K562 (cell line): ENCODE results near the gene HMX3. TPM values are rescaled to one million over a fixed set of nuclear protein-coding genes. Genes with fewer than 3 reads are reported as not detected.

Experiments used
- ATAC-seq: fragments of 200-7000 bp; cut with Tn5 transposase; 3 replicates; pipeline ENCODE4 v1.9.1; 2020; ENCODE audit warnings: moderate library complexity
- BruUV-seq: library from RNA; stranded (reverse); fragments of 400-500 nt; replicated peaks from 2 replicates; lab custom pipeline; 2021; lab: Mats Ljungman, UMichigan
- CTCF ChIA-PET: fragments of 300-600 bp; formaldehyde crosslinking; extraction: SDS; loops from one replicate; lab custom pipeline; 2021; ENCODE audit warnings: low intra/inter-chr PET ratio; lab: Yijun Ruan, JAX
- POLR2A ChIA-PET: fragments of 300-600, 350-650 bp; sonication (Branson Sonifier 250); formaldehyde crosslinking; extraction: SDS; loops from one replicate; lab custom pipeline; 2021; ENCODE audit warnings: antibody characterized with exemption, inconsistent platforms; lab: Yijun Ruan, JAX
- DNase-seq, 4 experiments: peaks; one replicate each; pipeline versions ENCODE4 v3.0.0 to v3.0.0-alpha.2; 2011 to 2018; ENCODE audit warnings: low spot score in 3 of 4, mixed read lengths in 3 of 4; ENCODE audit errors: extremely low read depth in 1 of 4
- FAIRE-seq: peaks from 2 replicates; lab custom pipeline; 2011; peaks lifted over from hg19 to GRCh38; lab: Jason Lieb, UNC
- H2AFZ ChIP-seq: 2 replicates; pipeline ENCODE4 v1.6.0; 2011; ENCODE audit warnings: low read depth, low read length, control low read depth, inconsistent platforms
- H3K27ac ChIP-seq: fragments of 200-600 bp; 3 replicates; pipeline ENCODE4 v1.8.0; 2011; ENCODE audit warnings: low read depth, mild to moderate bottlenecking, control low read depth, inconsistent platforms, low read length, moderate library complexity, mixed read lengths; ENCODE audit errors: extremely low read depth
- H3K27me3 ChIP-seq, 2 experiments: fragments of 300-600 bp in 1 of 2; 2 replicates in 1 of 2; 3 replicates in 1 of 2; pipeline versions ENCODE4 v1.6.0 to v1.8.0; 2011; ENCODE audit warnings: inconsistent platforms in 2 of 2, low read length in 2 of 2, mild to moderate bottlenecking in 1 of 2, mixed read lengths in 1 of 2, moderate library complexity in 1 of 2; ENCODE audit not compliant: control insufficient read depth in 2 of 2, insufficient read depth in 2 of 2
- H3K36me3 ChIP-seq: fragments of 300-600 bp; 3 replicates; pipeline ENCODE4 v1.8.0; 2011; ENCODE audit warnings: mild to moderate bottlenecking, low read length, inconsistent platforms; ENCODE audit not compliant: control insufficient read depth, insufficient read depth
- H3K4me1 ChIP-seq, 2 experiments: fragments of 200-600 bp in 1 of 2; replicated peaks in 1 of 2; 2 replicates in 1 of 2; 3 replicates in 1 of 2; pipeline versions ENCODE4 v1.5.1 to v1.8.0; 2011; ENCODE audit warnings: inconsistent platforms in 2 of 2, low read length in 2 of 2, mild to moderate bottlenecking in 1 of 2, mixed read lengths in 1 of 2, moderate library complexity in 1 of 2; ENCODE audit not compliant: control insufficient read depth in 2 of 2, insufficient read depth in 2 of 2
- H3K4me2 ChIP-seq: 2 replicates; pipeline ENCODE4 v1.6.1; 2011; ENCODE audit warnings: low read length, control low read depth, inconsistent platforms, mixed read lengths; ENCODE audit not compliant: insufficient read depth
- H3K4me3 ChIP-seq: fragments of 200-600 bp; sonication (generic), shearing (Covaris generic); 2 replicates; pipeline ENCODE4 v1.5.1; 2016; ENCODE audit warnings: control low read depth, inconsistent platforms
- H3K79me2 ChIP-seq: fragments of 200-600 bp; 3 replicates; pipeline ENCODE4 v1.8.0; 2011; ENCODE audit warnings: low read length, inconsistent platforms; ENCODE audit not compliant: control insufficient read depth, insufficient read depth
- H3K9ac ChIP-seq, 2 experiments: 2 replicates each; pipeline versions ENCODE4 v1.6.0 to v1.6.1; 2011; ENCODE audit warnings: low read depth in 2 of 2, low read length in 2 of 2, control low read depth in 1 of 2, inconsistent platforms in 1 of 2, mild to moderate bottlenecking in 1 of 2, mixed read lengths in 1 of 2; ENCODE audit not compliant: insufficient read depth in 1 of 2
- H3K9me1 ChIP-seq: one replicate; pipeline ENCODE4 v1.6.0; 2011; ENCODE audit warnings: inconsistent platforms, mild to moderate bottlenecking, low read length, moderate library complexity; ENCODE audit not compliant: control insufficient read depth, insufficient read depth
- H3K9me3 ChIP-seq: replicated peaks from 2 replicates; pipeline ENCODE4 v1.5.1; 2011; ENCODE audit warnings: low read depth, low read length, inconsistent platforms; ENCODE audit not compliant: control insufficient read depth, insufficient read depth
- H4K20me1 ChIP-seq: replicated peaks from 2 replicates; pipeline ENCODE4 v1.6.1; 2011; ENCODE audit warnings: low read length, inconsistent platforms, mixed read lengths; ENCODE audit not compliant: control insufficient read depth, insufficient read depth
- ARNT ChIP-seq, 2 experiments: fragments of 450-650 bp; IDR thresholded peaks; 2 replicates each; pipeline ENCODE4 v1.6.1; 2016; ENCODE audit warnings: mild to moderate bottlenecking in 1 of 2
- DMBX1 ChIP-seq: fragments of 250-450 bp; sonication (Bioruptor Pico); IDR thresholded peaks from 2 replicates; pipeline ENCODE4 v1.8.0; 2022; ENCODE audit warnings: inconsistent platforms, mild to moderate bottlenecking, moderate library complexity, borderline replicate concordance
- NFYB ChIP-seq: IDR thresholded peaks from 2 replicates; pipeline ENCODE4 v1.6.1; 2011; ENCODE audit warnings: mild to moderate bottlenecking, moderate library complexity; ENCODE audit not compliant: insufficient read length; ENCODE audit errors: extremely low read depth
- POLR2A ChIP-seq: fragments of 450-650 bp; conservative IDR thresholded peaks from 2 replicates; pipeline ENCODE4 v1.6.1; 2016
- POLR2G ChIP-seq: fragments of 200-400 bp; formaldehyde crosslinking; IDR thresholded peaks from 2 replicates; pipeline ENCODE4 v1.6.1; 2017; ENCODE audit warnings: low read depth, mild to moderate bottlenecking, antibody characterized with exemption, low read length, moderate library complexity
- WGBS: fragments of 100-300 bp; shearing (Covaris generic); methylation state at CpG from one replicate; pipeline ENCODE4 v1.1.6; 2016; ENCODE audit warnings: low coverage, mixed read lengths; ENCODE audit not compliant: insufficient coverage; ENCODE audit errors: missing lambda C conversion rate; 5-methylcytosine and 5-hydroxymethylcytosine counted together
- in situ Hi-C: fragments of 300-500 bp; cut with MboI; formaldehyde crosslinking; loops from 4 replicates; pipeline ENCODE4 v1.15.0; 2018; ENCODE audit warnings: inconsistent platforms, mixed read lengths
- intact Hi-C: fragments of 100-400 bp; cut with micrococcal nuclease; formaldehyde crosslinking; loops from 2 replicates; pipeline ENCODE4 v1.14.2; 2022
- polyA plus RNA-seq, 8 experiments: library from polyadenylated mRNA; depleted of rRNA in 4 of 8; stranded (reverse) in 5 of 8; unstranded in 3 of 8; fragments of >200 nt; fragmentation: Nextera tagmentation in 2 of 8; fragmentation: Illumina TruSeq in 1 of 8; extraction: Ambion mirVana in 2 of 8; extraction: Trizol in 1 of 8; gene quantifications; 2 replicates each; pipeline versions ENCODE4 v1.2.1 to v1.2.3, GENCODE V29; 2011 to 2014; ENCODE audit warnings: inconsistent platforms in 1 of 8, missing spikeins in 1 of 8
- total RNA-seq, 7 experiments: library from RNA; depleted of rRNA in 6 of 7; stranded (reverse); fragments of >200 nt in 6 of 7; fragmentation: Illumina TruSeq in 2 of 7; extraction: Trizol in 2 of 7; gene quantifications; 2 replicates each; pipeline versions ENCODE4 v1.2.1 to v1.2.3, GENCODE V29; 2011 to 2021; ENCODE audit warnings: low replicate concordance in 1 of 7
- TF ChIP-seq, protein P1 (sequence below): sonication (generic); formaldehyde crosslinking; IDR thresholded peaks from 2 replicates; pipeline ENCODE4 v1.9.0; 2022; ENCODE audit warnings: mild to moderate bottlenecking, missing genetic modification reagents
- TF ChIP-seq, protein P2 (sequence below): IDR thresholded peaks from 2 replicates; pipeline ENCODE4 v1.6.1; 2016; ENCODE audit warnings: missing genetic modification characterization, missing compliant biosample characterization

The HMX3 gene
- total and polyA plus RNA-seq, 9 of the 15 experiments (the other 6 are each of a cell fraction or from before 2014, with no cell fraction given) = 0.55 to 43.5 (median 7.4) TPM; not detected in 2

DNA sequence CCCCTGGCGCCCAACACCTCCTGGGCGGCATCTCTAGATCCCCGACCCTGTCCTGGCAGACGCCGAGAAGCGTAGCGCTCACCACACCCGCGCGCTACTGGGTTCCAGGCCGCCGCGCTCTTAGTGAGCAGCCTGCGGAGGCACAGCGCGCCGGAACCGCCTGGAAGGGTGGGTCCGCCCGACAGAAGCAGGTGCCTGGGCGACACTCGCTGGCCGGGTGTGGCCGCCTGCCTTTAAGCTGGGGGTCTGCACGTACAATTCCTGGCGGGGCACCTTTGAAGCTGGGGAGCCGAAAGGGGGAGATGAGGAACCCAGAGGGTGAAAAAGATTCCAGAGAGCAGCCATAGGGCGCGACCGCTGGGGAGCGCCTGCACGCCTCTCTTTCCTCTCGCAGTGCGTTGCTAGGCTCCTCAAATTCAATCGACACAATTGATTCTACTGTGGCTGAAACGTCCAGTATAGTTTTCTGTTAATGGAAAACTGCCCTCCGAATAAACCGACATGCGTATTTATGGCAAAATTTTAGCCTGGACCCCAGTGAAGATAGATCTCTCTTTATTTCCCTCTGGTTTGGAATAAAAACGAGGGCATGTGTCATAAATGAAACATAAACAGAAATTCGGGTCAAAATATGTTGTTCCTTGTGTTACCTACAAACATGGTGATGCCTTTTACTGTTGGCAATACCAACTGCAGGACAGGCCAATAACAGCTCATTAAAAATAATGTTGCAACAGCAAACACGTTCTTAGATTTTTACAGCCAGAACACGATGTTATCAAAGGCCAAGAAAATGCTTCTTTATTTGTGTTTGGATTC lies 4.6 kb downstream of the HMX3 start (continued):
- TF ChIP-seq, protein P1, sequence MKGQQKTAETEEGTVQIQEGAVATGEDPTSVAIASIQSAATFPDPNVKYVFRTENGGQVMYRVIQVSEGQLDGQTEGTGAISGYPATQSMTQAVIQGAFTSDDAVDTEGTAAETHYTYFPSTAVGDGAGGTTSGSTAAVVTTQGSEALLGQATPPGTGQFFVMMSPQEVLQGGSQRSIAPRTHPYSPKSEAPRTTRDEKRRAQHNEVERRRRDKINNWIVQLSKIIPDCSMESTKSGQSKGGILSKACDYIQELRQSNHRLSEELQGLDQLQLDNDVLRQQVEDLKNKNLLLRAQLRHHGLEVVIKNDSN = no peak
- no peak for TF ChIP-seq ARNT (IDR thresholded peaks at IDR 0.05)

DNA sequence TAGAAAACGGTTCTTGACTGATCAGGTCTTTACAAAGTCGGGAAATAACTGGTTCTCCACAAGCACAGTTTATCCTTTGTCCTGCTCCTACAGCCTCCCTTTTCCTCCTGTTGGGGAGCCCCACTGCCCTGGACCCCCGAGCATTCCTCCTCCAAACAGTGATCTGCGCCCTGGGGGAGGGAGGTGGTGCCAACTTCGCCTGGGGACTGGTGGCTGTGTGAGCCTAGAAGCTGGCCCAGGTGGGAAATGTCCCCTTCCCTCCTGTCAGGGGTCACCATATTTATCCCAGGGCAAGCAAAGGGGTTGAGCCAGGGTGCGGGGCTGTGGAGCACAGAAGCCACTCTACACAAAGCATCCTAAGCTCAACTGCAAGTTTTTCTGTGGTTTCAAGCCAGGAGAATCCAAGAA lies 5.2 kb downstream of the HMX3 start:
- FAIRE-seq (no peak), DNase-seq (no peak), ATAC-seq (no peak)
- H3K4me2 ChIP-seq = no peak overlapping the region
- H3K27ac ChIP-seq = no peak overlapping the region
- in situ Hi-C loops (no loop called here), intact Hi-C loops (no loop called here)
- H3K36me3 ChIP-seq = peaks cover 46% of the 10 kb centered on the region
- peaks cover 54% of the 10 kb centered on the region for H3K79me2 ChIP-seq
- no peaks in the 10 kb centered on the region for H3K9me3 ChIP-seq
- H2AFZ ChIP-seq = no peak overlapping the region
- peaks cover 14 to 22% of the 10 kb centered on the region in 2 experiments for H3K4me1 ChIP-seq
- TF ChIP-seq POLR2G (peak; percentile 70), DMBX1 (no peak), NFYB (no peak), POLR2A (peak; percentile 23; the same call in 1 of the 2 replicates)
- TF ChIP-seq, protein P2, sequence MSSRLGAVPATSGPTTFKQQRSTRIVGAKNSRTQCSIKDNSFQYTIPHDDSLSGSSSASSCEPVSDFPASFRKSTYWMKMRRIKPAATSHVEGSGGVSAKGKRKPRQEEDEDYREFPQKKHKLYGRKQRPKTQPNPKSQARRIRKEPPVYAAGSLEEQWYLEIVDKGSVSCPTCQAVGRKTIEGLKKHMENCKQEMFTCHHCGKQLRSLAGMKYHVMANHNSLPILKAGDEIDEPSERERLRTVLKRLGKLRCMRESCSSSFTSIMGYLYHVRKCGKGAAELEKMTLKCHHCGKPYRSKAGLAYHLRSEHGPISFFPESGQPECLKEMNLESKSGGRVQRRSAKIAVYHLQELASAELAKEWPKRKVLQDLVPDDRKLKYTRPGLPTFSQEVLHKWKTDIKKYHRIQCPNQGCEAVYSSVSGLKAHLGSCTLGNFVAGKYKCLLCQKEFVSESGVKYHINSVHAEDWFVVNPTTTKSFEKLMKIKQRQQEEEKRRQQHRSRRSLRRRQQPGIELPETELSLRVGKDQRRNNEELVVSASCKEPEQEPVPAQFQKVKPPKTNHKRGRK (tag) = no peak
- CTCF ChIA-PET = no interaction called here
- no peak overlapping the region for H3K4me3 ChIP-seq
- H3K27me3 ChIP-seq = no peaks in the 10 kb centered on the region
- peaks cover 7% of the 10 kb centered on the region; the same call in 1 of the 2 replicates for H4K20me1 ChIP-seq
- POLR2A ChIA-PET = interaction anchor here (4.9 kb wide), 1 partner anchor 13 kb away, joined by 34 read pairs; the partner anchor contains the start of gene BUB3
- WGBS = 85% methylated on average over 3 of the region's 6 CpGs
- no TSS peak for BruUV-seq
- no peaks in the 10 kb centered on the region for H3K9me1 ChIP-seq
- no peak overlapping the region for H3K9ac ChIP-seq
